ENCODE measurements around the gene IRF5.
"Not testable (repeated sequence)": the region's sequence is repeated elsewhere in the genome, so short reads cannot be mapped to it uniquely, and the experiment has no call there.

The IRF5 gene

DNA sequence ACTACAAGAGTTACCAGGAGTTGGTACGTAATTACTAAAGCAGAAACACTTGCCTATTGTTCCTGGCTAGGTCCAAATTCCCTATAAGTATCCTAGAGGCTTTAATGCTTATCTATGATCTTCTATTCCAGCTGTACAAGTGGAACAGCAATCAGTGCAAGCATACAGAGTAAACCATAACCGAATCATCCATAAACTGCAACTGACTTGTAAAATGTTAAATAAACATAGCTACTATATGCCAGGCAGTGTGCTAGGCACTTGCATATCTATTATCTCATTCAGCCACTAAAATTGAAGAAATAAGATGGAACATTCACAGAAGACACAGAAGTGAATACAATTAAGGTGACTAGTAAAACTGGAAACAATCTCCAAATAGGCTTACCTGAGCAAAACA is 55.7 kb downstream of the IRF5 start:
- Histone ChIP-seq H3K4me3 (IDR thresholded peaks at IDR 0.05; ENCODE audit: insufficient read depth, low read depth, low read length) (no peak overlapping the region), H2AFZ (ENCODE audit: low read depth) (no peak overlapping the region), H3K79me2 (ENCODE audit: insufficient read depth, low read depth) (no peaks in the 10 kb centered on the region), H4K20me1 (ENCODE audit: insufficient read depth) (no peaks in the 10 kb centered on the region), H3K4me1 (ENCODE audit: low read depth, poor library complexity, severe bottlenecking) (no peaks in the 10 kb centered on the region), H3K9ac (no peak overlapping the region), H3K4me2 (no peak overlapping the region), H3K36me3 (ENCODE audit: insufficient read depth) (peaks cover 3% of the 10 kb centered on the region; the same call in 1 of the 2 replicates), H3K27me3 (ENCODE audit: insufficient read depth, low read depth) (no peaks in the 10 kb centered on the region), H3K27ac (no peak overlapping the region)
- TF ChIP-seq, protein P1, sequence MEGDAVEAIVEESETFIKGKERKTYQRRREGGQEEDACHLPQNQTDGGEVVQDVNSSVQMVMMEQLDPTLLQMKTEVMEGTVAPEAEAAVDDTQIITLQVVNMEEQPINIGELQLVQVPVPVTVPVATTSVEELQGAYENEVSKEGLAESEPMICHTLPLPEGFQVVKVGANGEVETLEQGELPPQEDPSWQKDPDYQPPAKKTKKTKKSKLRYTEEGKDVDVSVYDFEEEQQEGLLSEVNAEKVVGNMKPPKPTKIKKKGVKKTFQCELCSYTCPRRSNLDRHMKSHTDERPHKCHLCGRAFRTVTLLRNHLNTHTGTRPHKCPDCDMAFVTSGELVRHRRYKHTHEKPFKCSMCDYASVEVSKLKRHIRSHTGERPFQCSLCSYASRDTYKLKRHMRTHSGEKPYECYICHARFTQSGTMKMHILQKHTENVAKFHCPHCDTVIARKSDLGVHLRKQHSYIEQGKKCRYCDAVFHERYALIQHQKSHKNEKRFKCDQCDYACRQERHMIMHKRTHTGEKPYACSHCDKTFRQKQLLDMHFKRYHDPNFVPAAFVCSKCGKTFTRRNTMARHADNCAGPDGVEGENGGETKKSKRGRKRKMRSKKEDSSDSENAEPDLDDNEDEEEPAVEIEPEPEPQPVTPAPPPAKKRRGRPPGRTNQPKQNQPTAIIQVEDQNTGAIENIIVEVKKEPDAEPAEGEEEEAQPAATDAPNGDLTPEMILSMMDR (conservative IDR thresholded peaks at IDR 0.05; ENCODE audit: low read depth, low read length), result no peak

DNA sequence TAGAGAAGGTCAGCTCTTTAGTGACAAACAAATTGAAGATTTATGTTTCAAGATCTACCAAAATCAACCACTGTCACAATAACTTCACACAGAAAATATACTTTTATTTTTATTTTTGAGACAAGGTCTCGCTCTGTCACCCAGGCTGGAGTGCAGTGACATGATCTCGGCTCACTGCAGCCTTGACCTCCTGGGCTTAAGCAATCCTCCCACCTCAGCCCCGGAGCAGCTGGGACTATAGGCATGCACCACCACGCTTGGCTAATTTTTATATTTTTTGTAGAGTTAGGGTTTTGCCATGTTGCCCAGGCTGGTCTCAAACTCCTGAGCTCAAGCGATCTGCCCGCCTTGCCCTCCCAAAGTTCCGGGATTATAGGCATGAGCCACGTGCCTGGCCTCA is 56.8 kb downstream of the IRF5 start:
- not testable (repeated sequence) for H3K4me1 ChIP-seq (ENCODE audit: low read depth, poor library complexity, severe bottlenecking); H4K20me1 ChIP-seq (ENCODE audit: insufficient read depth); H3K4me2 ChIP-seq; H2AFZ ChIP-seq (ENCODE audit: low read depth); H3K36me3 ChIP-seq (ENCODE audit: insufficient read depth); H3K4me3 ChIP-seq (IDR thresholded peaks at IDR 0.05; ENCODE audit: insufficient read depth, low read depth, low read length); H3K27ac ChIP-seq; H3K79me2 ChIP-seq (ENCODE audit: insufficient read depth, low read depth); H3K9ac ChIP-seq; H3K27me3 ChIP-seq (ENCODE audit: insufficient read depth, low read depth)

DNA sequence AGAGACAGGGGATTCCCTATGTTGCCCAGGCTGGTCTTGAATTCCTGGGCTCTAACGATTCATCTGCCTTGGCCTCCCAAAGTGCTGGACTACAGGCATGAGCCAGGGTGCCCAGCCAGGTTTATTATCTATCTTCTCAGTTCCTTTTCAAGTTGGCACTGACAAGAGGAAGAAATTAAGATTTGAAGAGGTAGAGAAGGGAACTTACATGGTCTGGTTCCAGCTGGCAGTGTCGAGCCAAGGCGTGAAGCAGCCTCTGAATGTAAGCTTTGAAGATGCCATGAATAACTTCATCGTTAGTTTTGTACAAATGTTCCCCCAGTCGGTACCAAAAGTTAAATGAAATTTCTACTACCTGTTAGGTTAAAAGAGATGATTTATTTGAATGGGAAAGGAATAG is 59.5 kb downstream of the IRF5 start:
- H2AFZ ChIP-seq (ENCODE audit: low read depth), result no peak overlapping the region
- peaks cover 11% of the 10 kb centered on the region; the same call in 1 of the 2 replicates for H3K36me3 ChIP-seq (ENCODE audit: insufficient read depth)
- TF ChIP-seq, protein P1 (conservative IDR thresholded peaks at IDR 0.05; ENCODE audit: low read depth, low read length), result no peak
- H3K79me2 ChIP-seq (ENCODE audit: insufficient read depth, low read depth), result no peaks in the 10 kb centered on the region
- H3K4me2 ChIP-seq, result no peak overlapping the region
- H3K4me1 ChIP-seq (ENCODE audit: low read depth, poor library complexity, severe bottlenecking), result no peaks in the 10 kb centered on the region
- no peak overlapping the region for H3K9ac ChIP-seq
- no peaks in the 10 kb centered on the region for H3K27me3 ChIP-seq (ENCODE audit: insufficient read depth, low read depth)
- H3K4me3 ChIP-seq (IDR thresholded peaks at IDR 0.05; ENCODE audit: insufficient read depth, low read depth, low read length), result no peak overlapping the region
- H3K27ac ChIP-seq, result no peak overlapping the region
- no peaks in the 10 kb centered on the region for H4K20me1 ChIP-seq (ENCODE audit: insufficient read depth)

Measured in KMS-11 (cell line).